Fibroblast of the conjunctiva (primary cell): ENCODE measurements around the gene ZNHIT3.
"Not testable (repeated sequence)": the region's sequence is repeated elsewhere in the genome, so short reads cannot be mapped to it uniquely, and the experiment has no call there.

Experiments used
- DNase-seq: peaks from one replicate; pipeline ENCODE4 v3.0.0-alpha.2; 2010; ENCODE audit warnings: low read depth

ZNHIT3 gene

GRCh38 chr17:36484021-36484420 is 2.5 kb upstream of the ZNHIT3 start:
- not testable (repeated sequence) for DNase-seq

GRCh38 chr17:36485027-36485426 is 1.5 kb upstream of the ZNHIT3 start:
- no peak for DNase-seq

- no peak for DNase-seq
These were observed 677 bp upstream of the ZNHIT3 start for GRCh38 chr17:36485805-36486203.

- no peak for DNase-seq
These were observed 7.5 kb downstream of the ZNHIT3 start for GRCh38 chr17:36493956-36494355.

- no peak for DNase-seq
These were observed 8.2 kb downstream of the ZNHIT3 start for GRCh38 chr17:36494674-36495073.

- DNase-seq: no peak
These were observed 8.6 kb downstream of the ZNHIT3 start for GRCh38 chr17:36495076-36495578.

- no peak for DNase-seq
These were observed 9.7 kb downstream of the ZNHIT3 start for GRCh38 chr17:36496018-36496789.

GRCh38 chr17:36498155-36498554 is 11.7 kb downstream of the ZNHIT3 start:
- DNase-seq: no peak

GRCh38 chr17:36498560-36499300 is 12.2 kb downstream of the ZNHIT3 start:
- no peak for DNase-seq

- no peak for DNase-seq
These were observed 14.3 kb downstream of the ZNHIT3 start for GRCh38 chr17:36500745-36501225.

GRCh38 chr17:36501351-36501750 is 14.9 kb downstream of the ZNHIT3 start:
- DNase-seq: no peak

- no peak for DNase-seq
These were observed 15.5 kb downstream of the ZNHIT3 start for GRCh38 chr17:36501963-36502362.

- DNase-seq: no peak
These were observed 17.1 kb downstream of the ZNHIT3 start for GRCh38 chr17:36503456-36504155.

- DNase-seq: no peak
These were observed 17.7 kb downstream of the ZNHIT3 start for GRCh38 chr17:36504156-36504545.

GRCh38 chr17:36505171-36505570 is 18.7 kb downstream of the ZNHIT3 start:
- DNase-seq: no peak

- no peak for DNase-seq
These were observed 19.9 kb downstream of the ZNHIT3 start for GRCh38 chr17:36506249-36506826.

- no peak for DNase-seq
These were observed 20.4 kb downstream of the ZNHIT3 start for GRCh38 chr17:36506831-36507230.

- no peak for DNase-seq
These were observed 20.8 kb downstream of the ZNHIT3 start for GRCh38 chr17:36507266-36507665.

- DNase-seq: not testable (repeated sequence)
These were observed 22.0 kb downstream of the ZNHIT3 start for GRCh38 chr17:36508439-36508838.

- DNase-seq: no peak
These were observed 22.9 kb downstream of the ZNHIT3 start for GRCh38 chr17:36509272-36509985.

GRCh38 chr17:36510636-36511035 is 24.2 kb downstream of the ZNHIT3 start:
- DNase-seq: no peak
